ENCODE measurements around the gene PFKM. TPM values are rescaled to one million over a fixed set of nuclear protein-coding genes. Genes with fewer than 3 reads are reported as not detected.

The PFKM gene
- total RNA-seq, 1 donor = 64.8 TPM

DNA sequence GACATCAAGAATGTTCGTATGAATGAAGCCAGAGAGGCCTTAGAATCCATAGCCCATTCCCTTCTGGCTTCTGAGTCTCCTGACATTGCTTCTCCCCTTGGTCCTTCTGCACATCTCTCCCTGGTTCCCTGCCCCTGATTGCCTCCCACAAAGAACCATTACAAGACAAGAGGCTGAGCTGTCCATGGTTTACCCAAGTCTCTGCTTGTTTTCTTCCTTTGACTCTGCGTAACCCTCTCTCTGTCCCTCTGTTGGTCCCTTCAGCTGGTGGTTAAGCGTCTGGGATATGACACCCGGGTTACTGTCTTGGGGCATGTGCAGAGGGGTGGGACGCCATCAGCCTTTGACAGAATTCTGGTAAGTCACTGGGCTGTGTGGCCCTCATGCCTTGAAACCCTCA, 15.9 kb downstream of the PFKM start:
- Histone ChIP-seq H3K36me3 (ENCODE audit: insufficient read depth, low read length) (peaks cover 61% of the 10 kb centered on the region), H3K27me3 (ENCODE audit: insufficient read depth, low read length) (no peaks in the 10 kb centered on the region), H4K20me1 (ENCODE audit: insufficient read depth, low read length) (no peaks in the 10 kb centered on the region), H3K4me3 (ENCODE audit: insufficient read depth, low read length) (no peak overlapping the region), H3K9me3 (ENCODE audit: low read depth, low read length) (no peaks in the 10 kb centered on the region), H2AFZ (ENCODE audit: low read length) (no peak overlapping the region), H3K79me2 (ENCODE audit: insufficient read depth, low read length) (no peaks in the 10 kb centered on the region), H3K4me2 (ENCODE audit: insufficient read depth, low read length) (no peak overlapping the region), H3K27ac (ENCODE audit: low read depth, low read length) (no peak overlapping the region), H3K4me1 (ENCODE audit: insufficient read depth, low read length) (no peaks in the 10 kb centered on the region)
- DNase-seq (ENCODE audit: insufficient read length, low spot score, missing footprints) = no peak
- TF ChIP-seq, protein P1, sequence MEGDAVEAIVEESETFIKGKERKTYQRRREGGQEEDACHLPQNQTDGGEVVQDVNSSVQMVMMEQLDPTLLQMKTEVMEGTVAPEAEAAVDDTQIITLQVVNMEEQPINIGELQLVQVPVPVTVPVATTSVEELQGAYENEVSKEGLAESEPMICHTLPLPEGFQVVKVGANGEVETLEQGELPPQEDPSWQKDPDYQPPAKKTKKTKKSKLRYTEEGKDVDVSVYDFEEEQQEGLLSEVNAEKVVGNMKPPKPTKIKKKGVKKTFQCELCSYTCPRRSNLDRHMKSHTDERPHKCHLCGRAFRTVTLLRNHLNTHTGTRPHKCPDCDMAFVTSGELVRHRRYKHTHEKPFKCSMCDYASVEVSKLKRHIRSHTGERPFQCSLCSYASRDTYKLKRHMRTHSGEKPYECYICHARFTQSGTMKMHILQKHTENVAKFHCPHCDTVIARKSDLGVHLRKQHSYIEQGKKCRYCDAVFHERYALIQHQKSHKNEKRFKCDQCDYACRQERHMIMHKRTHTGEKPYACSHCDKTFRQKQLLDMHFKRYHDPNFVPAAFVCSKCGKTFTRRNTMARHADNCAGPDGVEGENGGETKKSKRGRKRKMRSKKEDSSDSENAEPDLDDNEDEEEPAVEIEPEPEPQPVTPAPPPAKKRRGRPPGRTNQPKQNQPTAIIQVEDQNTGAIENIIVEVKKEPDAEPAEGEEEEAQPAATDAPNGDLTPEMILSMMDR (IDR thresholded peaks at IDR 0.05; ENCODE audit: extremely low read depth, low read depth, low read length) = no peak

GRCh38 chr12:48142818-48143674, 23.9 kb downstream of the PFKM start:
- no peak overlapping the region for H3K4me3 ChIP-seq (ENCODE audit: insufficient read depth, low read length)
- H3K27ac ChIP-seq (ENCODE audit: low read depth, low read length) = no peak overlapping the region
- H3K36me3 ChIP-seq (ENCODE audit: insufficient read depth, low read length) = peaks cover 66% of the 10 kb centered on the region
- no peaks in the 10 kb centered on the region for H3K9me3 ChIP-seq (ENCODE audit: low read depth, low read length)
- TF ChIP-seq, protein P1 (IDR thresholded peaks at IDR 0.05; ENCODE audit: extremely low read depth, low read depth, low read length) = no peak
- no peak overlapping the region for H3K4me2 ChIP-seq (ENCODE audit: insufficient read depth, low read length)
- no peaks in the 10 kb centered on the region for H3K4me1 ChIP-seq (ENCODE audit: insufficient read depth, low read length)
- no peak for DNase-seq (ENCODE audit: insufficient read length, low spot score, missing footprints)
- no peaks in the 10 kb centered on the region for H4K20me1 ChIP-seq (ENCODE audit: insufficient read depth, low read length)
- H2AFZ ChIP-seq (ENCODE audit: low read length) = no peak overlapping the region
- no peaks in the 10 kb centered on the region for H3K27me3 ChIP-seq (ENCODE audit: insufficient read depth, low read length)
- H3K79me2 ChIP-seq (ENCODE audit: insufficient read depth, low read length) = no peaks in the 10 kb centered on the region

DNA sequence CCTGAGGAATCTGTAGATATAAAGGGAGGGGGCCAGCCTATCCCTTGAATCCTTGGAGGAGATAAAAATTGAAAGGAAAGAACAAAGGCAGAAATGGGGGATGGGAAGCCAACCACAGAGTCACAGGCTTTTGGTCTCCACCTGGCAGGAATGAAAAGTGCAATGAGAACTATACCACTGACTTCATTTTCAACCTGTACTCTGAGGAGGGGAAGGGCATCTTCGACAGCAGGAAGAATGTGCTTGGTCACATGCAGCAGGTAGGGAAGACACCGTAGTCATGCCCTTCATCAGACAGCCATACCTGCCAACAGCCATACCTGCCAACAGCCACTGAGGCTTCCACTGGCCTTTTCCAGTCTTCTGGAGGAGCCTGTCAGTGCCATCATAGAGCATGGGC, 24.7 kb downstream of the PFKM start:
- H3K79me2 ChIP-seq (ENCODE audit: insufficient read depth, low read length) = no peaks in the 10 kb centered on the region
- no peak overlapping the region for H2AFZ ChIP-seq (ENCODE audit: low read length)
- no peak overlapping the region for H3K4me3 ChIP-seq (ENCODE audit: insufficient read depth, low read length)
- no peaks in the 10 kb centered on the region for H3K9me3 ChIP-seq (ENCODE audit: low read depth, low read length)
- no peak overlapping the region for H3K4me2 ChIP-seq (ENCODE audit: insufficient read depth, low read length)
- no peaks in the 10 kb centered on the region for H3K27me3 ChIP-seq (ENCODE audit: insufficient read depth, low read length)
- no peak overlapping the region for H3K27ac ChIP-seq (ENCODE audit: low read depth, low read length)
- no peaks in the 10 kb centered on the region for H3K4me1 ChIP-seq (ENCODE audit: insufficient read depth, low read length)
- TF ChIP-seq, protein P1 (IDR thresholded peaks at IDR 0.05; ENCODE audit: extremely low read depth, low read depth, low read length) = no peak
- DNase-seq (ENCODE audit: insufficient read length, low spot score, missing footprints) = no peak
- H3K36me3 ChIP-seq (ENCODE audit: insufficient read depth, low read length) = peaks cover 70% of the 10 kb centered on the region
- no peaks in the 10 kb centered on the region for H4K20me1 ChIP-seq (ENCODE audit: insufficient read depth, low read length)

GRCh38 chr12:48145981-48146380, 26.8 kb downstream of the PFKM start:
- no peaks in the 10 kb centered on the region for H3K79me2 ChIP-seq (ENCODE audit: insufficient read depth, low read length)
- no peaks in the 10 kb centered on the region for H3K27me3 ChIP-seq (ENCODE audit: insufficient read depth, low read length)
- H3K36me3 ChIP-seq (ENCODE audit: insufficient read depth, low read length) = peaks cover 70% of the 10 kb centered on the region
- no peak overlapping the region for H2AFZ ChIP-seq (ENCODE audit: low read length)
- TF ChIP-seq, protein P1 (IDR thresholded peaks at IDR 0.05; ENCODE audit: extremely low read depth, low read depth, low read length) = no peak
- no peak overlapping the region for H3K4me2 ChIP-seq (ENCODE audit: insufficient read depth, low read length)
- no peaks in the 10 kb centered on the region for H3K4me1 ChIP-seq (ENCODE audit: insufficient read depth, low read length)
- no peak overlapping the region for H3K4me3 ChIP-seq (ENCODE audit: insufficient read depth, low read length)
- DNase-seq (ENCODE audit: insufficient read length, low spot score, missing footprints) = no peak
- no peaks in the 10 kb centered on the region for H3K9me3 ChIP-seq (ENCODE audit: low read depth, low read length)
- H3K27ac ChIP-seq (ENCODE audit: low read depth, low read length) = no peak overlapping the region
- no peaks in the 10 kb centered on the region for H4K20me1 ChIP-seq (ENCODE audit: insufficient read depth, low read length)
